ENCODE measurements around the gene KLHL36.
A peak's percentile ranks its signal among the peaks of the same experiment; 100 is the strongest.
"Not testable (repeated sequence)": the region's sequence is repeated elsewhere in the genome, so short reads cannot be mapped to it uniquely, and the experiment has no call there.

Gene KLHL36

DNA sequence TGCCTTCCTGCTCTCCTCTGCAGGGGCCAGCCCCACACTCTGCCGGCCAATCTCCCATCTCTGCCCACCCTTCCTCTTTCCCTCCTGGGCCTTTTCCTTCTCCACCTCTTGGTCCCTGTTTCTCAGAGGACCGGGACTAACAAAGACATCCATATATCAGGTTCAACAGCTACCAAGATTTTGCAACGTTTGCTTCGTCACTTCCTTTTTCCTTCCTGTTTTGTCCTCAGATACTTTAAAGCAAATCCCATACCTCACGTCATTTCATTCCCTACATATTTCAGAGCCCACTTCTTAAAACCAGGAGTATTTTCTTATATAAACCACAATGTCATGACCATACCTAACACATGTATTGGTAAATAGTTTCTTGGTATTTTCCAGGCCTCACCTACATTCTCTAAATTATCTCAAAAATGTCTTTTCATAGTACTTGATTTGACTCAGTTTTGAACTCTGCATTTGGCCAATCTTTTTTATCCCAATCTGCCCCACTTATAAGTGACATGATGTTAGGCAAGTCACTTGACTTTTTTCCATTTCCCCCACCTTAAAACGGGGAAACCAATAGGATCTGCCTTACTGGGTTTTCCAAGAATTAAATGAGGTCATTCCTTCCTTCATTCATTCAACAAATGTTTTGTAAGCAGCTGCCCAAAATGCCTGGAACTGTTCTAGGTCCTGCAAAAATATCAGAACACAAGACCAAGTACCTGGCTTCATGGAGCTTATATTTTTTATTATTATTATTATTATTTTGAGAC is 44.3 kb downstream of the KLHL36 start:
- TF ChIP-seq, protein P1, sequence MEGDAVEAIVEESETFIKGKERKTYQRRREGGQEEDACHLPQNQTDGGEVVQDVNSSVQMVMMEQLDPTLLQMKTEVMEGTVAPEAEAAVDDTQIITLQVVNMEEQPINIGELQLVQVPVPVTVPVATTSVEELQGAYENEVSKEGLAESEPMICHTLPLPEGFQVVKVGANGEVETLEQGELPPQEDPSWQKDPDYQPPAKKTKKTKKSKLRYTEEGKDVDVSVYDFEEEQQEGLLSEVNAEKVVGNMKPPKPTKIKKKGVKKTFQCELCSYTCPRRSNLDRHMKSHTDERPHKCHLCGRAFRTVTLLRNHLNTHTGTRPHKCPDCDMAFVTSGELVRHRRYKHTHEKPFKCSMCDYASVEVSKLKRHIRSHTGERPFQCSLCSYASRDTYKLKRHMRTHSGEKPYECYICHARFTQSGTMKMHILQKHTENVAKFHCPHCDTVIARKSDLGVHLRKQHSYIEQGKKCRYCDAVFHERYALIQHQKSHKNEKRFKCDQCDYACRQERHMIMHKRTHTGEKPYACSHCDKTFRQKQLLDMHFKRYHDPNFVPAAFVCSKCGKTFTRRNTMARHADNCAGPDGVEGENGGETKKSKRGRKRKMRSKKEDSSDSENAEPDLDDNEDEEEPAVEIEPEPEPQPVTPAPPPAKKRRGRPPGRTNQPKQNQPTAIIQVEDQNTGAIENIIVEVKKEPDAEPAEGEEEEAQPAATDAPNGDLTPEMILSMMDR (IDR thresholded peaks at IDR 0.05; ENCODE audit: control extremely low read depth, extremely low read depth, low read depth, missing control alignments) = no peak
- CTCF ChIA-PET = interaction anchor here (0.6 to 3.7 kb wide), 5 partner anchors 20 to 69 kb away, joined by 3 to 17 read pairs (median 7); no protein-coding TSS in a partner anchor
- POLR2A ChIA-PET = no interaction called here
- no peak for DNase-seq (ENCODE audit: extremely low spot score)

DNA sequence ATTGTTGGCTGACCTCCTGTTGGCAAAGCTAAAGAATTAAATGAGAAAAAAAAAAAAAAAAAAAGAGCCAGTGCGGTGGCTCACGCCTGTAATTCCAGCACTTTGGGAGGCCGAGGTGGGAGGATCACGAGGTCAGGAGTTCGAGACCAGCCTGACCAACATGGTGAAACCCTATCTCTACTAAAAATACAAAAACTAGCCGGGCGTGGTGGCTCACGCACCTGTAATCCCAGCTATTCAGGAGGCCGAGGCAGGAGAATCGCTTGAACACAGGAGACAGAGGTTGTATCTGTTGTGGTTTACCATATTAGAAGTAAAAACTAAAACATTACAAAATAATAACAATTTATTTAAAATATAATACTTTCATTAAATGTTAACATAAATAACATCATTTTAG is 45.6 kb downstream of the KLHL36 start:
- POLR2A ChIA-PET; DNase-seq (ENCODE audit: extremely low spot score): not testable (repeated sequence)
- CTCF ChIA-PET = interaction anchor here (1.0 to 3.7 kb wide), 4 partner anchors 9 to 71 kb away, joined by 3 to 17 read pairs (median 5); no protein-coding TSS in a partner anchor

DNA sequence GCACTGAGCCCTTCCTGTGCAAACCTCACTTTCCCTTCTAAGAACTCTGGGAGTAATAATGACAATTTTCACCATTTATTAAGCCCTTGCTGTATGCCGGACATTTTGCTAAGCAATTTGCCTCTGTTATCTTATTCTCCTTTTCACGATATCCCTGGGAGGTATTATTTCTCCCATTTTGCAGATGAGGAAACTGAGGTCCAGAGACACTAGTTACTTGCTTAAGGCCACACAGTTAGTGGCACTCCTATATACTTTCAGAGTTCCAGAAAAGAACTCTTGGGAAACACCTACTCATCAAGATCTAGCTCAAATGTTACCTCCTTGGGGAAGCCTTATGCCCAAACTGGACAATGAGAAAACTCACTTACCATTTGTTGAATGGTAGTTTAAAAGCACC is 46.7 kb downstream of the KLHL36 start:
- TF ChIP-seq, protein P1 (IDR thresholded peaks at IDR 0.05; ENCODE audit: control extremely low read depth, extremely low read depth, low read depth, missing control alignments) = no peak
- DNase-seq (ENCODE audit: extremely low spot score) = no peak
- POLR2A ChIA-PET = no interaction called here
- CTCF ChIA-PET = interaction anchor here (1.0 to 2.8 kb wide), 8 partner anchors 10 to 73 kb away, joined by 3 to 15 read pairs (median 4); no protein-coding TSS in a partner anchor

DNA sequence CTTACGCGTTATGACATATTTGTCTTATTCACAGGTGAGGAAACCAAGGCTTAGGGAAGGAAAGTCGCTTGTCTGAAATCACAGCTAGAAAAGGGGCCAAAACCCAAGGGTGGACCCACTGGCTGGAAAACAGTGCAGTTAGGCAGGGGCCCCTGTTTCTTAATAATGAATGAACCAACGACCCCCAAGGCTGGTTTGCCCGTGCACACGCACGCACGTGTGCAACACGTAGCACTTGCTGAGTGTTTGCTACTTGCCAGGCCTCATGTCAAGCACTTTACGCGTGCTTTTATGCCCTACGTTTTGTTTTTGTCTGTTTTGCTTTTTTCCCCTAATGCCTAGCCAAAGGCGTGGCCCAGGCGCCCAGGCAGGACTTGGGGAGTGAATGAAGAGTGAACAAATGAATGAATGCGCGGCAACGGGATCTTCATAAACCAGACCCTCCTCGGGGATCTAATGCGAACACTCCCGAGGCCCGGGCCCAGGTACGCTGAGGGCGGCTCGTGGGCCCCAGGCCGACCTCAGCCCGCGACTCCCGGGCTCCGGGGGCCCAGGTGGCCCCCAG is 50.9 kb downstream of the KLHL36 start:
- POLR2A ChIA-PET = no interaction called here
- no peak for DNase-seq (ENCODE audit: extremely low spot score)
- CTCF ChIA-PET = interaction anchor here (0.6 to 2.1 kb wide), 4 partner anchors 17 to 39 kb away, joined by 3 to 7 read pairs (median 6); no protein-coding TSS in a partner anchor
- TF ChIP-seq, protein P1 (IDR thresholded peaks at IDR 0.05; ENCODE audit: control extremely low read depth, extremely low read depth, low read depth, missing control alignments) = no peak

DNA sequence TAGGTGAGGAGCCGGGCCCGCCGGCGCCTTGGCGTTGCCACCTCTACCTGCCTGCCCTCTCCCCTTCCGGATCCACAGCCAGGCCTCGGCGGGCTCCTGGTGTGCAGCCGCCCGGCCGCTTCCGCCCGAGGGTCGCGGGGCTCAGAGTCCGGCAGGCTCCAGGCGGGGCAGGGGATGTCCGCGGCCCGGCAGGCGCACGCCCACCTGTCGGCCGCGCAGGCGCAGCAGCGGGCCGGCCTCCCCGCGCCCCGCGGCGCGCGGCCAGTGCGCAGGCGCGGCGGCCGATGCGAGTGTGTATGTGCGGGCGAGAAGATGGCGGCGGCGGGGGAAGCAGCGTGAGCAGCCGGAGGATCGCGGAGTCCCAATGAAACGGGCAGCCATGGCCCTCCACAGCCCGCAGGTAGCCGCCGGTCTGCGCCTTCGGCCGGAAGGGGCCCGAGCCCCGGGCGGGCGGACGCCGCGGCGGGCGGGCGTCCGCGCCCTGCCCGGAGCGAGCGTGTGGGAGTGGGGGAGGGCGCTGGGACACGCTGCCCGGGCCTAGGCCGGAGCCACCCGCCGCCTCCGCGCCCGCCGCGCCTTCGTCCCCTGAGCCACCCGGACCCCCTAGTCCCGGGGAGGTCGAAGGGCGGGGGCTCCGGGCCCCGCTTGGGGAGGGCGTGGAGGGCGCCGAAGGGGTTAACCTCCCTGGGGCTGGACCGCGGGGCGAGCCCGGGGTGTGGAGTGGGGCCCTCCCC is 51.6 kb downstream of the KLHL36 start, which contains the start of gene USP10:
USP10 (plus strand) TSS at position 289 of the 734 bp plus-strand sequence; CDS start at position 380, 91 bp downstream.
- ChIA-PET CTCF (interaction anchor here (0.6 to 4.4 kb wide), 11 partner anchors 11 to 193 kb away, joined by 3 to 44 read pairs (median 5); no protein-coding TSS in a partner anchor), POLR2A (no interaction called here)
- peak; percentile 99 for DNase-seq (ENCODE audit: extremely low spot score)
- TF ChIP-seq, protein P1 (IDR thresholded peaks at IDR 0.05; ENCODE audit: control extremely low read depth, extremely low read depth, low read depth, missing control alignments) = no peak

DNA sequence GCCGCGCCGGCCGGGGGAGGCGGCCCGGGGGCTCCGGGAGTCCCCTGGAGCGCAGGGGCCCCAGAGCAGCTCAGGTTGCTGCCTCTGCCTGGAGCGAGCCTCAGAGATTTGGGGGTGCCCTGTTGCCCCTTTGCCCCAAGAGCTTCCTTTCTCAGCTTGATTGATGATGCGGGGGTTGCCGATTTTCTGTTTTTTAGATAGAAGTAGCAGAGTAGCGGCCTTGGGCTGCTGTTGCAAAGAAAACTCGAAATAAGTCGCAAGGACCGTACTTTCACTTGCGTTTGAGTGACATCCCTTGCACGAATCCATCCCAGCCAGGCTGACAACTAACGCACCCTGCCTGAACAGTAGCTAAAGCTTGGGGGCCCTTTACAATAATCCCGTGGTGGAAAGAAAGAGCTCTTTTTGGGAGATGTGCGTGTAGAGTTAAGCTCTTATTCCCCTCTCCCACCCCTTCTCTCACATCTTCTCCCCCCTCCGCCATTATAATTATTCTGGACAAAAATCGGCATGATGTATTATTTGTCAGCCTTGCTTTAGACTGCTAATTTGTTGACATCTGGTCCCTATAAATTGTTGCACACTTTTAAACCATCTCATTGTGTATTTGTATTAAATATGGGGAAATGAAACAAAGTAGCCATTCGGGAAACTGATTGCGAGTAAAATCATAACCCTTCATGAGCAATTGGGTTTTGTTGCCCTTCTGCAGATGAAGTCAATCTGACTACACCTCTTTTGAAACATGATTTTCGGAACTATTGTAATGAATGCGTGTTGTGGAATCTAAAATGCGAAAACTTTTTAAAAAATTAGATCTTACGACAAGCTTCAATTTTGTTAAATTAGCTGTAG is 52.4 kb downstream of the KLHL36 start:
- CTCF ChIA-PET = interaction anchor here (0.9 to 4.4 kb wide), 10 partner anchors 9 to 194 kb away, joined by 3 to 44 read pairs (median 6); no protein-coding TSS in a partner anchor
- POLR2A ChIA-PET = interaction anchor here (1.1 kb wide), 1 partner anchor 45 kb away, joined by 3 read pairs; no protein-coding TSS in a partner anchor
- TF ChIP-seq, protein P1 (IDR thresholded peaks at IDR 0.05; ENCODE audit: control extremely low read depth, extremely low read depth, low read depth, missing control alignments) = no peak
- peak; percentile 33 for DNase-seq (ENCODE audit: extremely low spot score)
